ENCODE results near the gene CAP1. TPM values are rescaled to one million over a fixed set of nuclear protein-coding genes. Genes with fewer than 3 reads are reported as not detected.

Gene CAP1
- total and polyA plus RNA-seq, 2 of the 13 experiments (the other 11 are each of a cell fraction or from before 2014, with no cell fraction given): 174 to 195 TPM

DNA sequence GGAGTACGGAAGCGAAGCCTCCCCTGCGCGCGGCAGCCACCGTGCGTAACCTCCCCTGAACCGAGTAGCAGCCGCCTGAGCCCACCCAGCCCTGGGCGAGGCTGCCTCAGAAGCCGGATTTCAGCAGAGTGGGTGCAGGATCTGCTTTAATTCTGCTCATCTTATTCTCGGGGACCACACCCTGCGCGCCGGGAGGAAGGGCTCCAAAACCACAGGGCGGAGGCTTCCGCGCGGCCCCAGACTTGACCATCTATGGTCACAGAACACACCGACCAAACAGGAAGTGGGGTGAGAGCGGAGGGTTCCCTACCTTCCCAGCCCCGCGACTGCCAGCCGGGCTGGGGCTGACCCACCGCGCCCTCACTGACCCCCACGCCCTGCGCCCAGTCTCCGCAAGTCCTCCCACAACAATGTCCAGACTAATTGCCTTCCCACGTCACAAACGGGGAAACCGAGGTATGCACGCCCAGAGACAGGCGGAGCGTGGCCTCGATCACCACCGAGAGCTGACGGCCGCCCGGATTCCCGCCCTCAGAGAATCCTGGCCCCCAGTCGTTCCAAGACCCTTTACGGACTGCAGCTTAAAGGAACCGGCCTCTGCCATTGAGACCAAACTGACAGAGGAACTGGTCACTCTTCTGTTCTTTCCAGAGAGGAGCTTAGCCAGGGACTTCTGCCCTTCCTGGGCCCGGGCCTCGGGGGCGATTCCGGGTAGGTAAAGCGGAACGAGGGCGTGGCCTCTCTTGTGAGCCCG is 595 bp upstream of the CAP1 start (continued):
- TF ChIP-seq, protein P1, sequence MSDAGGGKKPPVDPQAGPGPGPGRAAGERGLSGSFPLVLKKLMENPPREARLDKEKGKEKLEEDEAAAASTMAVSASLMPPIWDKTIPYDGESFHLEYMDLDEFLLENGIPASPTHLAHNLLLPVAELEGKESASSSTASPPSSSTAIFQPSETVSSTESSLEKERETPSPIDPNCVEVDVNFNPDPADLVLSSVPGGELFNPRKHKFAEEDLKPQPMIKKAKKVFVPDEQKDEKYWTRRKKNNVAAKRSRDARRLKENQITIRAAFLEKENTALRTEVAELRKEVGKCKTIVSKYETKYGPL (CRISPR knock-in tag; IDR thresholded peaks at IDR 0.05): no peak
- TF ChIP-seq ZNF775 (CRISPR knock-in tag; IDR thresholded peaks at IDR 0.05; ENCODE audit: borderline replicate concordance) (no peak), ZBTB33 (CRISPR knock-in tag; IDR thresholded peaks at IDR 0.05) (no peak; the same call in 1 of the 2 replicates), ZBTB40 (IDR thresholded peaks at IDR 0.05) (no peak), ZBTB40 (CRISPR knock-in tag; IDR thresholded peaks at IDR 0.05) (peak; percentile 28), SYNCRIP (IDR thresholded peaks at IDR 0.05; ENCODE audit: insufficient read depth, low read depth, low read length) (no peak), NFIB (CRISPR knock-in tag; IDR thresholded peaks at IDR 0.05; ENCODE audit: borderline replicate concordance) (no peak), KDM5B (CRISPR knock-in tag; IDR thresholded peaks at IDR 0.05; ENCODE audit: borderline replicate concordance) (peak; percentile 37; the same call in 1 of the 2 replicates), ZNF232 (CRISPR knock-in tag; IDR thresholded peaks at IDR 0.05; ENCODE audit: borderline replicate concordance) (peak; percentile 76; the same call in 1 of the 2 replicates), SNAPC2 (CRISPR knock-in tag; IDR thresholded peaks at IDR 0.05) (0 out of 2 replicates have a peak, but pooled peaks have one; percentile 42), SMYD3 (CRISPR knock-in tag; IDR thresholded peaks at IDR 0.05) (peak; percentile 71; the same call in 1 of the 2 replicates), TEAD2 (CRISPR knock-in tag; IDR thresholded peaks at IDR 0.05) (no peak), JDP2 (CRISPR knock-in tag; IDR thresholded peaks at IDR 0.05; ENCODE audit: borderline replicate concordance) (no peak), HCFC1 (IDR thresholded peaks at IDR 0.05; ENCODE audit: low read depth, low read length) (no peak; the same call in 1 of the 2 replicates), HOXA5 (CRISPR knock-in tag; IDR thresholded peaks at IDR 0.05) (no peak), SIN3A (IDR thresholded peaks at IDR 0.05; ENCODE audit: borderline replicate concordance, low read depth, low read length) (peak; percentile 68; the same call in 1 of the 2 replicates), ZFAT (CRISPR knock-in tag; conservative IDR thresholded peaks at IDR 0.05) (no peak), ZNF44 (CRISPR knock-in tag; IDR thresholded peaks at IDR 0.05) (no peak)
